Stimulated activated CD4-positive, alpha-beta T cell treated with anti-CD3 and anti-CD28 coated beads, TNF-alpha, amount 100 ng/mL, for 4 hours (primary cell): ENCODE measurements around the gene RESF1.

Experiments used
- DNase-seq, 3 experiments: peaks; one replicate each; pipeline ENCODE4 v3.0.0-alpha.2; 2020; ENCODE audit warnings: low read depth in 3 of 3

The RESF1 gene

GRCh38 chr12:32005496-32006125 is 46.4 kb downstream of the RESF1 start:
- DNase-seq, result no peak
